HCT116 (cell line): Measurements from ENCODE around the gene SYT7.

ENCODE experiments used
- ELF1 ChIP-seq: IDR thresholded peaks from 2 replicates; pipeline ENCODE4 v1.6.1; 2012; ENCODE audit warnings: low read depth, borderline replicate concordance
- EZH2 ChIP-seq: fragments of 200-600 bp; sonication (generic); IDR thresholded peaks from 2 replicates; pipeline ENCODE4 v1.6.1; 2017; ENCODE audit warnings: antibody characterized with exemption, mixed run types
- POLR2A ChIP-seq: IDR thresholded peaks from 2 replicates; pipeline ENCODE4 v1.7.0; 2011; ENCODE audit warnings: borderline replicate concordance; ENCODE audit not compliant: insufficient read depth, insufficient read length; ENCODE audit errors: extremely low read depth
- YY1 ChIP-seq: IDR thresholded peaks from 2 replicates; pipeline ENCODE4 v1.6.1; 2011; ENCODE audit warnings: low read length, low read depth, moderate library complexity, mild to moderate bottlenecking; ENCODE audit not compliant: insufficient replicate concordance; ENCODE audit errors: extremely low read depth
- TF ChIP-seq, protein P1 (sequence below): IDR thresholded peaks from 2 replicates; pipeline ENCODE4 v1.6.1; 2012
- TF ChIP-seq, protein P2 (sequence below), 3 experiments: fragments of 200-600 bp in 1 of 3; sonication (generic) in 1 of 3; IDR thresholded peaks in 2 of 3; conservative IDR thresholded peaks in 1 of 3; 2 replicates each; pipeline ENCODE4 v1.5.1; 2012 to 2017; ENCODE audit warnings: low read depth in 2 of 3, low read length in 2 of 3, antibody characterized with exemption in 1 of 3, borderline replicate concordance in 1 of 3, control low read depth in 1 of 3, mild to moderate bottlenecking in 1 of 3, mixed read lengths in 1 of 3, mixed run types in 1 of 3, moderate library complexity in 1 of 3; ENCODE audit not compliant: insufficient read depth in 1 of 3
- TF ChIP-seq, protein P3 (sequence below): IDR thresholded peaks from 2 replicates; pipeline ENCODE4 v1.6.1; 2012

DNA sequence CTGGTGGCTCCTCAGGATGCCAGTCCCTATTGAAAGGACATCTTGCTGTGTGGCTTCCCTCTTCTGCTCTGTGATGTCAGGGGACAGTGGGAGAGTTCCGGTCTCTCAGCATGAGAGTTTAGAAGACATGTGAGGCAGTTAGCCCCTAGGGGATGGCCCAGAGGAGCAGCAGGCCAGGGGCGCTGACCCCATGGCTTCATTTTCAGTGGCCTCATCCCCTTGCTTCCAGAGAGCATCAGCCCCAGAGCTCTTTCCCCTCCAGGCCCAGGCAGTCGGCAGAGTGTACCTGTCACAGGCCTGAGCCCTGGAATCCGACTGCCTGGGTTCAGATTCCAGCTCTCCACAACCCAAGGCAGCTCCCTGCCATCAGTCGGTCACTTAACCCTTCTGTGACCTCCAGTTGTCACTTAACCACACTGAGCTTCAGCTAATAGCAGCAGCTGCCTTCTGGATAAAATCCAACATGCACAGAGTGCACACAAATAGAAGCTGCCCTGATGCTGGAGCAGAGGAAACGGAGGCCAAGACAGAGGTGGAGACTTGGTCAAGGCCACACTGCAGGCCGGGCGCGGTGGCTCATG, 86.4 kb downstream of the SYT7 start:
- TF ChIP-seq POLR2A (no peak), EZH2 (no peak), ELF1 (no peak), YY1 (no peak)
- TF ChIP-seq, protein P1, sequence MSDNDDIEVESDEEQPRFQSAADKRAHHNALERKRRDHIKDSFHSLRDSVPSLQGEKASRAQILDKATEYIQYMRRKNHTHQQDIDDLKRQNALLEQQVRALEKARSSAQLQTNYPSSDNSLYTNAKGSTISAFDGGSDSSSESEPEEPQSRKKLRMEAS = no peak
- TF ChIP-seq, protein P2, sequence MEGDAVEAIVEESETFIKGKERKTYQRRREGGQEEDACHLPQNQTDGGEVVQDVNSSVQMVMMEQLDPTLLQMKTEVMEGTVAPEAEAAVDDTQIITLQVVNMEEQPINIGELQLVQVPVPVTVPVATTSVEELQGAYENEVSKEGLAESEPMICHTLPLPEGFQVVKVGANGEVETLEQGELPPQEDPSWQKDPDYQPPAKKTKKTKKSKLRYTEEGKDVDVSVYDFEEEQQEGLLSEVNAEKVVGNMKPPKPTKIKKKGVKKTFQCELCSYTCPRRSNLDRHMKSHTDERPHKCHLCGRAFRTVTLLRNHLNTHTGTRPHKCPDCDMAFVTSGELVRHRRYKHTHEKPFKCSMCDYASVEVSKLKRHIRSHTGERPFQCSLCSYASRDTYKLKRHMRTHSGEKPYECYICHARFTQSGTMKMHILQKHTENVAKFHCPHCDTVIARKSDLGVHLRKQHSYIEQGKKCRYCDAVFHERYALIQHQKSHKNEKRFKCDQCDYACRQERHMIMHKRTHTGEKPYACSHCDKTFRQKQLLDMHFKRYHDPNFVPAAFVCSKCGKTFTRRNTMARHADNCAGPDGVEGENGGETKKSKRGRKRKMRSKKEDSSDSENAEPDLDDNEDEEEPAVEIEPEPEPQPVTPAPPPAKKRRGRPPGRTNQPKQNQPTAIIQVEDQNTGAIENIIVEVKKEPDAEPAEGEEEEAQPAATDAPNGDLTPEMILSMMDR (IDR thresholded peaks at IDR 0.05 in 2 of 3, conservative IDR thresholded peaks at IDR 0.05 in 1 of 3; ENCODE audit: borderline replicate concordance in 1 of 3, insufficient read depth in 1 of 3, low read depth in 2 of 3, low read length in 2 of 3) = no peak
- TF ChIP-seq, protein P3, sequence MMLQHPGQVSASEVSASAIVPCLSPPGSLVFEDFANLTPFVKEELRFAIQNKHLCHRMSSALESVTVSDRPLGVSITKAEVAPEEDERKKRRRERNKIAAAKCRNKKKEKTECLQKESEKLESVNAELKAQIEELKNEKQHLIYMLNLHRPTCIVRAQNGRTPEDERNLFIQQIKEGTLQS = no peak
